ENCODE measurements around the gene CLEC4A. TPM values are rescaled to one million over a fixed set of nuclear protein-coding genes. Genes with fewer than 3 reads are reported as not detected.
"Not testable (repeated sequence)": the region's sequence is repeated elsewhere in the genome, so short reads cannot be mapped to it uniquely, and the experiment has no call there.

The CLEC4A gene
- total RNA-seq, 1 experiment from 2014 or later = 0.40 TPM

DNA sequence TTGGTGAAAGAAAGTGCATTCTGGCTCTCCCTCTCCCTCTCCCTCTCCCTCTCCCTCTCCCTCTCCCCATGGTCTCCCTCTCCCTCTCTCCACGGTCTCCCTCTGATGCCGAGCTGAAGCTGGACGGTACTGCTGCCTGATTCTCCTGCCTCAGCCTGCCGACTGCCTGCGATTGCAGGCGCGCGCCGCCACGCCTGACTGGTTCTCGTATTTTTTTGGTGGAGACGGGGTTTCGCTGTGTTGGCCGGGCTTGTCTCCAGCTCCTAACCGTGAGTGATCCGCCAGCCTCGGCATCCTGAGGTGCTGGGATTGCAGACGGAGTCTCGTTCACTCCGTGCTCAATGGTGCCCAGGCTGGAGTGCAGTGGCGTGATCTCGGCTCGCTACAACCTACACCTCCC lies 59.9 kb downstream of the CLEC4A start:
- DNase-seq (ENCODE audit: low read depth, low spot score); in situ Hi-C loops (cut with HindIII; ENCODE audit: low pct_unique_long_range_greater_than_20kb, low sequenced_read_pairs): not testable (repeated sequence)

DNA sequence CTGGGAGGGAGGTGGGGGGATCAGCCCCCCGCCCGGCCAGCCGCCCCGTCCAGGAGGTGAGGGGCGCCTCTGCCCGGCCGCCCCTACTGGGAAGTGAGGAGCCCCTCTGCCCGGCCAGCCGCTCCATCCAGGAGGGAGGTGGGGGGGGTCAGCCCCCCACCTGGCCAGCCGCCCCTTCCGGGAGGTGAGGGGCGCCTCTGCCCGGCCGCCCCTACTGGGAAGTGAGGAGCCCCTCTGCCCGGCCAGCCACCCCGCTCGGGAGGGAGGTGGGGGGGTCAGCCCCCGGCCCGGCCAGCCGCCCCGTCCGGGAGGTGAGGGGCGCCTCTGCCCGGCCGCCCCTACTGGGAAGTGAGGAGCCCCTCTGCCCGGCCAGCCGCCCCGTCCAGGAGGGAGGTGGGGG lies 60.8 kb downstream of the CLEC4A start:
- in situ Hi-C loops (cut with HindIII; ENCODE audit: low pct_unique_long_range_greater_than_20kb, low sequenced_read_pairs); DNase-seq (ENCODE audit: low read depth, low spot score): not testable (repeated sequence)

DNA sequence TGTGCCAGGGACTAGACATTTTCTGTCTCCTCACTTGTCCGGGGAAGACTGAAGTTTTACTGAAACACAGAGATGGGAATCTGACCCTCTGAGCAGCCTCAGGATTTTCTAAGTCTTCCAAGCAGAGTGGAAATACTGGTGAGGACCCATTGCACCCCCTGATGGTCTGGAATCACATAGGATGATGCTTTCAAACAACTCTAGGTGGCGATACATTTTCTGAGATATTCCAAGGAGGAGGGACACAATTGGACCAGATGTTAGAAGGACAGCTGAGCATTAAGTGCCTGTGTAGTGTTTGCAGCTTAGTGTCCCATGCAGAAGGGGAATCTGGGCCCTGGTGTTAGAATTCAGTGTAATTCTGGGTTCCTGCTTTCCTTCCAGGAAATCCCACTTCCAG lies 64.7 kb downstream of the CLEC4A start:
- peak; percentile 25 for DNase-seq (ENCODE audit: low read depth, low spot score)
- in situ Hi-C loops (cut with HindIII; ENCODE audit: low pct_unique_long_range_greater_than_20kb, low sequenced_read_pairs) = not testable (repeated sequence)

Other genes with a start within 250 kb of the CLEC4A start
- gene SLC2A3, start 187.4 kb upstream of the CLEC4A start, total RNA-seq (2014; rRNA removed; shearing (Covaris generic)) = 73.6 and 86.9 TPM in 2 replicates
- gene FOXJ2, start 90.9 kb upstream of the CLEC4A start, total RNA-seq (2014; rRNA removed; shearing (Covaris generic)) = 4.3 and 5.2 TPM in 2 replicates
- gene C3AR1, start 57.3 kb upstream of the CLEC4A start, total RNA-seq (2014; rRNA removed; shearing (Covaris generic)) = 0.58 and 1.4 TPM in 2 replicates
- gene NECAP1, start 41.3 kb upstream of the CLEC4A start, total RNA-seq (2014; rRNA removed; shearing (Covaris generic)) = 46.4 and 60.3 TPM in 2 replicates
- gene ZNF705A, start 33.4 kb downstream of the CLEC4A start, total RNA-seq (2014; rRNA removed; shearing (Covaris generic)) = not detected in 2 replicates
- not detected in 2 replicates for gene FAM90A1, start 104.0 kb downstream of the CLEC4A start, total RNA-seq (2014; rRNA removed; shearing (Covaris generic))

Data from SK-MEL-5 (cell line).